ENCODE measurements around the gene ATP6V0D1. TPM values are rescaled to one million over a fixed set of nuclear protein-coding genes. Genes with fewer than 3 reads are reported as not detected.

Gene ATP6V0D1
- total and polyA plus RNA-seq, 11 donors: 18.6 to 141 (median 68.5) TPM

GRCh38 chr16:67525176-67525860 is 44.4 kb upstream of the ATP6V0D1 start:
- H3K27ac ChIP-seq: no peak overlapping the region
- ATAC-seq: no peak
- peaks cover 0 to 34% (median 18%) of the 10 kb centered on the region in 12 donors for H3K4me1 ChIP-seq
- 59 to 67% (median 62%) methylated on average over 9 to 11 of the region's 11 CpGs for WGBS, 4 donors
- H3K4me3 ChIP-seq: no peak overlapping the region
- intact Hi-C loops (cut with DNase I): loop anchor here in 7 of 10 donors (5.0 to 10.0 kb wide), 6 partner anchors 37 to 539 kb away; partner anchors contain the start of genes CTRL (in 2 of the 7), PSMB10 (in 2 of the 7), CTCF (in 1 of the 7) and RANBP10 (in 1 of the 7)
- no peak for DNase-seq
- H3K27me3 ChIP-seq: no peaks in the 10 kb centered on the region
- TF ChIP-seq POLR2A (IDR thresholded peaks at IDR 0.05) (no peak), CTCF (IDR thresholded peaks at IDR 0.05) (no peak)
- no peaks in the 10 kb centered on the region for H3K9me3 ChIP-seq
- H3K36me3 ChIP-seq: no peaks in the 10 kb centered on the region

GRCh38 chr16:67521095-67521804 is 40.3 kb upstream of the ATP6V0D1 start:
- ATAC-seq (peak; percentile 88 to 95 (median 93)), DNase-seq (peak; percentile 94 to 97 (median 95))
- TF ChIP-seq CTCF (IDR thresholded peaks at IDR 0.05) (peak; percentile 67 to 89 (median 76)), POLR2A (IDR thresholded peaks at IDR 0.05) (peak in 1 of 2 donors; percentile 35)
- H3K4me1 ChIP-seq: peaks cover 0 to 25% (median 7%) of the 10 kb centered on the region in 12 donors
- H3K27me3 ChIP-seq: no peaks in the 10 kb centered on the region
- H3K9me3 ChIP-seq: no peaks in the 10 kb centered on the region
- WGBS, 4 donors: 0 to 1% (median 0%) methylated on average over 16 to 25 of the region's 25 CpGs
- peak overlapping the region in 10 of 12 donors; percentile 23 to 57 (median 46) for H3K4me3 ChIP-seq
- H3K36me3 ChIP-seq: no peaks in the 10 kb centered on the region
- intact Hi-C loops (cut with DNase I): loop anchor here (1.0 to 10.0 kb wide), 17 partner anchors 16 to 544 kb away; partner anchors contain the start of genes CTCF (in 5 of the 10), C16orf86 (in 4 of the 10), ENKD1 (in 4 of the 10) and CARMIL2 (in 2 of the 10)
- H3K27ac ChIP-seq: peak overlapping the region; percentile 51 to 93 (median 88)

GRCh38 chr16:67519242-67519641 is 38.3 kb upstream of the ATP6V0D1 start:
- Histone ChIP-seq H3K27me3 (no peaks in the 10 kb centered on the region), H3K36me3 (no peaks in the 10 kb centered on the region), H3K4me1 (peaks cover 0 to 36% (median 7%) of the 10 kb centered on the region in 12 donors), H3K4me3 (no peak overlapping the region), H3K9me3 (no peaks in the 10 kb centered on the region), H3K27ac (no peak overlapping the region)
- DNase-seq (no peak), ATAC-seq (no peak)
- intact Hi-C loops (cut with DNase I): loop anchor here in 4 of 10 donors (2.0 to 10.0 kb wide), 4 partner anchors 37 to 296 kb away; partner anchors contain the start of genes AGRP (in 3 of the 4) and ATP6V0D1 (in 3 of the 4)
- 68 to 73% (median 71%) methylated on average over 4 of the region's 4 CpGs for WGBS, 4 donors
- no peak for TF ChIP-seq POLR2A (IDR thresholded peaks at IDR 0.05)
- TF ChIP-seq CTCF (IDR thresholded peaks at IDR 0.05): no peak

- Histone ChIP-seq H3K4me1 (peaks cover 0 to 42% (median 8%) of the 10 kb centered on the region in 12 donors), H3K27me3 (no peaks in the 10 kb centered on the region), H3K9me3 (no peaks in the 10 kb centered on the region), H3K4me3 (no peak overlapping the region), H3K27ac (no peak overlapping the region), H3K36me3 (no peaks in the 10 kb centered on the region)
- intact Hi-C loops (cut with DNase I): loop anchor here in 4 of 10 donors (2.0 to 10.0 kb wide), 4 partner anchors 36 to 296 kb away; partner anchors contain the start of genes AGRP (in 3 of the 4) and ATP6V0D1 (in 3 of the 4)
- 75 to 92% (median 87%) methylated on average over 7 to 8 of the region's 8 CpGs for WGBS, 4 donors
- DNase-seq (no peak), ATAC-seq (no peak)
- TF ChIP-seq POLR2A (IDR thresholded peaks at IDR 0.05) (no peak), CTCF (IDR thresholded peaks at IDR 0.05) (no peak)
Measured at GRCh38 chr16:67518676-67519075, 37.7 kb upstream of the ATP6V0D1 start.
